Neural crest cell (in vitro differentiated cells): Measurements from ENCODE around the gene MT1B. TPM values are rescaled to one million over a fixed set of nuclear protein-coding genes. Genes with fewer than 3 reads are reported as not detected.
"Not testable (repeated sequence)": the region's sequence is repeated elsewhere in the genome, so short reads cannot be mapped to it uniquely, and the experiment has no call there.

ENCODE experiments used
- DNase-seq: peaks from one replicate; pipeline ENCODE4 v3.0.0; 2021; ENCODE audit warnings: low read depth, mixed read lengths, low spot score
- H3K27ac Mint-ChIP-seq: one replicate; pipeline ENCODE4 v1.8.0; 2021; ENCODE audit warnings: mild to moderate bottlenecking, mixed read lengths; ENCODE audit not compliant: unreplicated experiment
- H3K27me3 Mint-ChIP-seq: 2 replicates; pipeline ENCODE4 v1.8.0; 2021; ENCODE audit warnings: low read depth, mild to moderate bottlenecking, mixed read lengths
- H3K36me3 Mint-ChIP-seq: 2 replicates; pipeline ENCODE4 v1.8.0; 2021; ENCODE audit warnings: low read depth, mild to moderate bottlenecking, mixed read lengths
- H3K4me1 Mint-ChIP-seq: 2 replicates; pipeline ENCODE4 v1.8.0; 2021; ENCODE audit warnings: mixed read lengths
- H3K4me3 Mint-ChIP-seq: one replicate; pipeline ENCODE4 v1.8.0; 2021; ENCODE audit warnings: mild to moderate bottlenecking, mixed read lengths
- H3K9me3 Mint-ChIP-seq: 2 replicates; pipeline ENCODE4 v1.8.0; 2021; ENCODE audit warnings: mixed read lengths
- total RNA-seq: library from RNA; stranded (reverse); gene quantifications from 2 replicates; pipeline ENCODE4 v1.2.1, GENCODE V29; 2021
- TF ChIP-seq, protein P1 (sequence below): fragments of 200-600 bp; sonication (generic); conservative IDR thresholded peaks from 2 replicates; pipeline ENCODE4 v1.5.0; 2021; ENCODE audit warnings: antibody characterized with exemption, mild to moderate bottlenecking

MT1B gene
- total RNA-seq, 1 donor from 2014 or later: not detected

DNA sequence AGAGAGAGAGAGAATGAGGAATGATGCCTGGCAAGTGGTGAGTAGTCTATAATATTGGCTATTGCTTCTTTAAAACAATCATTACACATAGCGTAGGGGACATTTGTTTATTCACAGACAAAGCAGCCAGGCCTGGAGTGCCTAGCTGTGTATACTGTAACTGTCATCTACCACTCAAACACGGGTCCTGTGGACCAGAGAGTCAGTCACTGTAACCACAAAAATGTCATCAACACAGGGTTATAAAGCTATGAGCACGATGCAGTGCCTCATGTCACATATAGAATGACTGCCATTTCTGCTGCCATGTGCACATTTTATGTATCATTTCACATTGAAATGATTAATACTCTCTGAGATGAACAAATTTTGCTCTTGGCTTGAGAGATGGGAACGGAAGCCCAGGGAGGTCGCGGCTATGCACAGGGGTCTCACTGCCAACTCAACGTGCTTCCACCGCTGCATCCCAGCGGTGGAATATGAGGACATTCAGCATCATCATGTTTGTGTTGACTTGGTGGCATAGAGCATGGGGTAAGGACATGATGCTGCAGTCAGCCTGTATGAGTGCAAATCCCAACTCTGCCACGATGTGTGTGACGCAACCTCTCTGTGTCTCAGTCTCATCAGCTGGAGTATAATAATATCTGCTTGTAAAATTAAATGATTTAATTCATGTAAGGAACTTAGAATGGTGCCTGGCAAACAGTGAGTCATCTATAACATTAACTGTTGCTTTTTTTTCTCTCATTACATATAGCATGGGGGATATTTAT lies 21.3 kb downstream of the MT1B start:
- no peak for DNase-seq
- no peaks in the 10 kb centered on the region for H3K36me3 Mint-ChIP-seq
- TF ChIP-seq, protein P1, sequence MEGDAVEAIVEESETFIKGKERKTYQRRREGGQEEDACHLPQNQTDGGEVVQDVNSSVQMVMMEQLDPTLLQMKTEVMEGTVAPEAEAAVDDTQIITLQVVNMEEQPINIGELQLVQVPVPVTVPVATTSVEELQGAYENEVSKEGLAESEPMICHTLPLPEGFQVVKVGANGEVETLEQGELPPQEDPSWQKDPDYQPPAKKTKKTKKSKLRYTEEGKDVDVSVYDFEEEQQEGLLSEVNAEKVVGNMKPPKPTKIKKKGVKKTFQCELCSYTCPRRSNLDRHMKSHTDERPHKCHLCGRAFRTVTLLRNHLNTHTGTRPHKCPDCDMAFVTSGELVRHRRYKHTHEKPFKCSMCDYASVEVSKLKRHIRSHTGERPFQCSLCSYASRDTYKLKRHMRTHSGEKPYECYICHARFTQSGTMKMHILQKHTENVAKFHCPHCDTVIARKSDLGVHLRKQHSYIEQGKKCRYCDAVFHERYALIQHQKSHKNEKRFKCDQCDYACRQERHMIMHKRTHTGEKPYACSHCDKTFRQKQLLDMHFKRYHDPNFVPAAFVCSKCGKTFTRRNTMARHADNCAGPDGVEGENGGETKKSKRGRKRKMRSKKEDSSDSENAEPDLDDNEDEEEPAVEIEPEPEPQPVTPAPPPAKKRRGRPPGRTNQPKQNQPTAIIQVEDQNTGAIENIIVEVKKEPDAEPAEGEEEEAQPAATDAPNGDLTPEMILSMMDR: no peak
- H3K4me1 Mint-ChIP-seq: no peaks in the 10 kb centered on the region
- peaks cover 97% of the 10 kb centered on the region for H3K27me3 Mint-ChIP-seq
- no peak overlapping the region for H3K4me3 Mint-ChIP-seq
- no peaks in the 10 kb centered on the region for H3K9me3 Mint-ChIP-seq
- no peak overlapping the region for H3K27ac Mint-ChIP-seq

DNA sequence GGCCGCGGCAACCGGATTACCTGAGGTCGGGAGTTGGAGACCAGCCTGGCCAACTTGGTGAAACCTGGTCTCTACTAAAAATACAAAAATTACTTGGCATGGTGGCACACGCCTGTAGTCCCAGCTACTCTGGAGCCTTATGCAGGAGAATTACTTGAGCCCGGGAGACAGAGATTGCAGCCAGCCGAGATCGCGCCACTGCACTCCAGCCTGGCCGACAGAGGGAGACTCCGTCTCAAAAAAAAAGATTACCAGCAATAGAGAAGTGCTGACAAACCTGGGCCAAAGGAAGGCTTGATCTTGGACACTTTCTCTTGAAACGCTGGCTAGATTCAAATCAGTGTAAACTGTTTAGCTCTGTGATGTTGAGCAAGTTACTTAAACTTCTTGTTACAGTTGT lies 22.2 kb downstream of the MT1B start:
- H3K4me1 Mint-ChIP-seq: no peaks in the 10 kb centered on the region
- no peak overlapping the region for H3K27ac Mint-ChIP-seq
- H3K36me3 Mint-ChIP-seq: no peaks in the 10 kb centered on the region
- DNase-seq: no peak
- H3K27me3 Mint-ChIP-seq: peaks cover 90% of the 10 kb centered on the region
- no peaks in the 10 kb centered on the region for H3K9me3 Mint-ChIP-seq
- H3K4me3 Mint-ChIP-seq: no peak overlapping the region
- TF ChIP-seq, protein P1: peak; percentile 71

DNA sequence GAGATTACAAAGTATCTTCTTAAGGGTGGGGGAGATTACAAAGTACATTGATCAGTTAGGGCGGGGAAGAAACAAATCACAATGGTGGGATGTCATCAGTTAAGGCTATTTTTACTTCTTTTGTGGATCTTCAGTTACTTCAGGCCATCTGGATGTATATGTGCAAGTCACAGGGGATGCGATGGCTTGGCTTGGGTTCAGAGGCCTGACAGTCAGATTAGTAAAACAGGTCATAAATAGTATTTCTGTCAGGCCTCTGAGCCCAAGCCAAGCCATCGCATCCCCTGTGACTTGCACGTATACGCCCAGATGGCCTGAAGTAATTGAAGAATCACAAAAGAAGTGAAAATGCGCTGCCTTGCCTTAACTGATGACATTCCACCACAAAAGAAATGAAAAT lies 22.9 kb downstream of the MT1B start:
- H3K4me3 Mint-ChIP-seq, H3K27ac Mint-ChIP-seq, H3K4me1 Mint-ChIP-seq, H3K36me3 Mint-ChIP-seq, DNase-seq, H3K9me3 Mint-ChIP-seq: not testable (repeated sequence)
- peaks cover 84% of the 10 kb centered on the region for H3K27me3 Mint-ChIP-seq

DNA sequence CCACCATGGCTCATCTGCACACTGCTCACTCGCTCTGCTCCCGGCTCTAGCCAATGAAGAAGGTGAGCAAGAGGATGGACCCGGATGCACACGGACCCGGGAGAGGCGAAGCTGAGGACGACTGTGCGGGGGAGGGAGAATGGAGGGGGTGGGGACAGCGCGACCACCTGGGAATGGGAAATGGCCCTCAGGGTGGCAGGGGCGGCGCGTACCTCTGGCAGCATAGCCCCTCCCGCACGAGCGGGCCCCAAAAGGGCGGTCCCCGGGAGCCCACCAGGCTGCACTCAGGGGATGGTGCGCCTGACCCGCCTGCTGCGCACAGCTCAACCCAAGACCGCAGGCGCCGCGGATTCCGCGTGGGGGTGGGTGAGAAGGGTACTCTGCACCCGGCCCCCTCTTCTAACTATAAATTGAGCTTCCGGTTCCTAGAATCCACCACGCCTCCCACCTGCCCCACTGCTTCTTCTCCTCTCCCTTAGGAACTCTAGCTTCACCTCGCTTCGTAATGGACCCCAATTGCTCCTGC lies 24.1 kb downstream of the MT1B start:
- H3K4me1 Mint-ChIP-seq: peaks cover under 1% of the 10 kb centered on the region
- no peak for DNase-seq
- H3K27me3 Mint-ChIP-seq: peaks cover 72% of the 10 kb centered on the region
- TF ChIP-seq, protein P1: no peak
- H3K27ac Mint-ChIP-seq: no peak overlapping the region
- H3K9me3 Mint-ChIP-seq: no peaks in the 10 kb centered on the region
- no peak overlapping the region for H3K4me3 Mint-ChIP-seq
- no peaks in the 10 kb centered on the region for H3K36me3 Mint-ChIP-seq

DNA sequence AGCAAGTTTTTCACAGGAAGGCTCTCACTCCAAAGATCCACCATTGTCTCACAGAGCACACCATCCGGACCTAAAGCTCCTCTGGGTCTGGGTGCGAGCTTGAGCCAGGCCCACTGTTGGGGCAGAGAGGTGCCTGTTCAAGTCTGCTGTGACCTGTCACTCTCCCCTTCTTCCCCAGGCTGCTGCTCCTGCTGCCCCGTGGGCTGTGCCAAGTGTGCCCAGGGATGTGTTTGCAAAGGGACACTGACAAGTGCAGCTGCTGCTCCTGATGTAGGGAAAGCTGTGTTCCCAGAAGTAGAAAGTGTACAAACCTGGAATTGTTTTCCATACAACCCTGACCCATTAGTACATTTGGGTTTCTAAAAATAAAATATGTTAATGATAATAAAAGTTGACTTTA lies 25.8 kb downstream of the MT1B start:
- peaks cover 57% of the 10 kb centered on the region for H3K27me3 Mint-ChIP-seq
- peaks cover 14% of the 10 kb centered on the region for H3K4me1 Mint-ChIP-seq
- TF ChIP-seq, protein P1: no peak
- H3K27ac Mint-ChIP-seq: no peak overlapping the region
- H3K4me3 Mint-ChIP-seq: no peak overlapping the region
- no peaks in the 10 kb centered on the region for H3K9me3 Mint-ChIP-seq
- no peaks in the 10 kb centered on the region for H3K36me3 Mint-ChIP-seq
- no peak for DNase-seq

DNA sequence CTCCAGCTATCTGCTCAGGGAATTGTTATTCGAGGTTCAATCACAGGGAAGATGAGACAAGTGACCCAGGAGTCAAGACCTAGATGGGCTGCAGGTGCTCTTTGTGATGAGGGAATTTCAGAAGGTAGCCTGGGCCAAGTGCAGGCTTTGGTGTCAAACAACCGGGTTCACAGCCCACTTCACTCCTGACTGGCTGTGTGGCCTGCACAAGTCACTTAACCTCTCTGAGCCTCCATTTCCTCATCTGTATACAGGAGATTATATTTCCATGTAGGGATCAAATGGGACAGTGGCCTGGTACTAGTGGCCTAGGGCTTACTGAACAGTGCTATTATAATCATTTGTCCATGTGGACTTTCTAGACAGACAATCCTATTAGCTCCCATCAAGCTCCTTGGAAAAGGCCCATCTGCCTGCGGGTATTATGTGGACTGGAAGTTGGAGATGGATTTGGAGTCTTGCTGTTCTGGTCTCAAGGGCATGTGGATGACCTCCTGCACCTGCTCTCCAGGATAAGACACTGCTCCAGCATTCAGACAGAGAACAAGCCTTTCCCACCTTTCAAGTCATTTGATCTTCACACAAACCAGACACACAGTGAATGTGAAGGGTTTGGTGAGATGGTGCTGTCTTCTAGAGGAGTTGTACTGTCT lies 27.5 kb downstream of the MT1B start:
- Mint-ChIP-seq H3K4me1 (peaks cover 14% of the 10 kb centered on the region), H3K9me3 (no peaks in the 10 kb centered on the region), H3K27ac (no peak overlapping the region), H3K36me3 (no peaks in the 10 kb centered on the region), H3K27me3 (peaks cover 40% of the 10 kb centered on the region), H3K4me3 (no peak overlapping the region)
- no peak for DNase-seq
- TF ChIP-seq, protein P1: no peak
